ENCODE data around the gene TTC22.

The TTC22 gene

DNA sequence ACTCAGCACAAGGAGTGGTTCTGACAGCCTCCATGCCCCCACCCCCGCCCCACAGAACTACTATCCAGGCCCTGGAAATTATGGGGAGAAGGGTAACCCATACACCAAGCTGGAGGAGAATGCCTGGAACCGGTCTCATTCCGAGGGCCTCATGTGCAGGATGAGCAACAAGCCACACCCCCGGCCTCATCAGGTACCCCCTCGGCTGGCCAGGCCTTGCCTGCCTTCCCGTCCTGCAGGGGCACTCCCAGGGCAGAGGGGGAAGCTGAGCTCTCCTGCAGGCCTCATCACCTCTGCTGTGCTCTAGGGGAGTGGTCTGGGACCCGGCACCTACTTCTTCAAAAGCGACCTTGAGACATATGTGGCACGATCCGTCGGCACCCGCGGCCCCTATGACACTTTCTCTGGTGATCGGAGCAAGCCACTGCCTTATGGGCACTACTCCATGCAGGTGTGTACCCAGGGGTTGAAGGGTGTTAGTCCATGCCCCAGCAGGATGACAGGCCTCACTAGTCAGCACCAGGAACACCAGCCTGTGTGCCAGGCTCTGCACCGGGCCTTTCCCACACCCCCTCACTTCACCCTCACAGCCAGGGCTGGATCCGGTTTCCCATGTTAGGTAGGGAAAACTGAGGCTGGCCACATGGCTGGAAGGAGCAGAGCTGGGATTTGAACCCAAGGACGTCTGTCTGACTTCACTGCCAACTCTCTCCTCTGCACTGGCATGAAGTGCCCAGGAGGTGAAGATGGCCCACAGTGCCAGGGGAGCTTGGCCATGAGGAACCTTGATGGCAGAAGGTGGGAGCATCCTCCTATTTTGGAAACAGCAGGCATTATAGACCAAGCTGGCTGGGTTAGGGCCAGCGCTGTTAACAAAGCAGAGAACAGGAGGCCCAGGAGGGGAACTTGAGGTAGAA lies 10.9 kb upstream of the TTC22 start:
- H3K4me1 ChIP-seq (ENCODE audit: control insufficient read depth, insufficient read depth, low read length), result peaks cover 18% of the 10 kb centered on the region
- H3K9me3 ChIP-seq (ENCODE audit: control insufficient read depth, low read length), result no peaks in the 10 kb centered on the region
- no peaks in the 10 kb centered on the region for H3K36me3 ChIP-seq (ENCODE audit: control insufficient read depth, insufficient read depth, low read length)
- no peak overlapping the region for H3K4me3 ChIP-seq (ENCODE audit: low read length)
- H3K9ac ChIP-seq (ENCODE audit: low read length), result no peak overlapping the region
- H3K27me3 ChIP-seq (ENCODE audit: control insufficient read depth, insufficient read depth, low read length), result no peaks in the 10 kb centered on the region

- Histone ChIP-seq H3K4me3 (ENCODE audit: low read length) (no peak overlapping the region), H3K36me3 (ENCODE audit: control insufficient read depth, insufficient read depth, low read length) (no peaks in the 10 kb centered on the region), H3K4me1 (ENCODE audit: control insufficient read depth, insufficient read depth, low read length) (peaks cover 20% of the 10 kb centered on the region), H3K9me3 (ENCODE audit: control insufficient read depth, low read length) (no peaks in the 10 kb centered on the region), H3K9ac (ENCODE audit: low read length) (no peak overlapping the region), H3K27me3 (ENCODE audit: control insufficient read depth, insufficient read depth, low read length) (no peaks in the 10 kb centered on the region)
Measured at GRCh38 chr1:54811066-54811465, 9.9 kb upstream of the TTC22 start.

DNA sequence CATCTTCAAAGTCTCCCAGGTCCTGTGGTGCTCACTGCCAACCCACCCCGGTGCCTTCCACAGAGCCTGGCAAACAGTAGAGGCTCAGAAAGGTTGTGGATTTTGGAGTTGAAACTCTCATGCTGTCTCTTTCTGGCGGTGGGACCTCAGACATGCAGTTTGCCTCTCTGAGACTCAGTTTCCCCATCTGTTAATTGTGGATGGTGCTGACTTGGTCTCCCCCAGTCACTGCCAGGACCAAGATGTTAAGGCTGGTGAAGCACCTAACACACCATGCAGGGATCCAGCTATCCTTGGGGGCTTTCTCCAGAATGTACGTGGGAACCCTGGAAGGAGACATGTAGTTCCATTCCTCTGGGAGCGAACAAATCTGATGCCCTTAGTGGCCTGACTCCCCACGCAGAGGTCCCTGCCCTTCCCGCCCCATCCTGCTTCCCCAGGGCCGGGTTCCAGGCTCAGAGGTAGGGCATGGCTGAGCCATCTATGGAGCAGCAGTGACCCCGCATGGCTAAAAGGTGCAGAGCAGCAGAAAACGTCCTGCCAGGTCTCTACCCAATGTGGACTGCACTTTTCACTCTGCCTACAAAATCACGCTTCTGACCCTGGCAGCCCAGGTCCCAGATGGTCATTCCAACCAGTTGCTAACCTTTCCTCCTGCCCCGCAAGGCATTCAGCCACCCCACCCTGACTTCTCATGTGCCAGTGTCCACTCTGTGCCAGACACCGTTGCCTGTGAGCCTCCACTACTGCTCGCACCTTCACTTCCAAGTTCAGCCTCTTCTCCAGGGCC lies 9.2 kb upstream of the TTC22 start:
- Histone ChIP-seq H3K9ac (ENCODE audit: low read length) (no peak overlapping the region), H3K4me1 (ENCODE audit: control insufficient read depth, insufficient read depth, low read length) (peaks cover 27% of the 10 kb centered on the region), H3K4me3 (ENCODE audit: low read length) (no peak overlapping the region)

DNA sequence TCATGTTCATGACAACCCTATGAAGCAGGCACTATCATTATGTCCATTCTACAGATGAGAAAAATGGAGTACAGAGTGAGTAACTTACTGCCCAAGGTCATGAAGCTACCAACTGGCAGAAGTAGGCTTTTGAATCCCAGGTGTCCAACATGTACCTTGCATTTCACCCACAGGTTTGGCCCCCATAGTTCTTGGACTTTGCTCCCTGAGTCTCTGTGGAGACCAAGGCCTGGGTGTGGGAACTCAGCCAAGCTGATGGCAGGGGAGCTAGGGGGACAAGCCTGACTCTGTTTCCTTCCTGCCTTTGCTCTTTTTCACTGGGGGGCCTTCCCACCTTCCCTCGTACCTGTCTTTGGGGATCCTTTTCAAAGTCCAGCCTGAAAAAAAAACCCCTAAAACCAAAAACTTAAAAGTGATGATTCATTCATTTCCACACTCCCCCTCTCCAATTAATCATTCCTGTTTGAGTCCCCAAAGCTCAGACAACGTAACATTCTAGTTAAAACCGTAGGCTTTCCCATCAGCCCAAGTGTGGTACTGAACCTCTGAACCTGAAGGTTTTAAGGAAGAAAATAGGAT lies 8.5 kb upstream of the TTC22 start:
- Histone ChIP-seq H3K27me3 (ENCODE audit: control insufficient read depth, insufficient read depth, low read length) (no peaks in the 10 kb centered on the region), H3K9me3 (ENCODE audit: control insufficient read depth, low read length) (no peaks in the 10 kb centered on the region), H3K4me1 (ENCODE audit: control insufficient read depth, insufficient read depth, low read length) (peaks cover 35% of the 10 kb centered on the region), H3K9ac (ENCODE audit: low read length) (no peak overlapping the region), H3K36me3 (ENCODE audit: control insufficient read depth, insufficient read depth, low read length) (no peaks in the 10 kb centered on the region), H3K4me3 (ENCODE audit: low read length) (no peak overlapping the region)

More for the DNA sequence above, 9.2 kb upstream of the TTC22 start:
- no peaks in the 10 kb centered on the region for H3K9me3 ChIP-seq (ENCODE audit: control insufficient read depth, low read length)
- no peaks in the 10 kb centered on the region for H3K36me3 ChIP-seq (ENCODE audit: control insufficient read depth, insufficient read depth, low read length)
- no peaks in the 10 kb centered on the region for H3K27me3 ChIP-seq (ENCODE audit: control insufficient read depth, insufficient read depth, low read length)

DNA sequence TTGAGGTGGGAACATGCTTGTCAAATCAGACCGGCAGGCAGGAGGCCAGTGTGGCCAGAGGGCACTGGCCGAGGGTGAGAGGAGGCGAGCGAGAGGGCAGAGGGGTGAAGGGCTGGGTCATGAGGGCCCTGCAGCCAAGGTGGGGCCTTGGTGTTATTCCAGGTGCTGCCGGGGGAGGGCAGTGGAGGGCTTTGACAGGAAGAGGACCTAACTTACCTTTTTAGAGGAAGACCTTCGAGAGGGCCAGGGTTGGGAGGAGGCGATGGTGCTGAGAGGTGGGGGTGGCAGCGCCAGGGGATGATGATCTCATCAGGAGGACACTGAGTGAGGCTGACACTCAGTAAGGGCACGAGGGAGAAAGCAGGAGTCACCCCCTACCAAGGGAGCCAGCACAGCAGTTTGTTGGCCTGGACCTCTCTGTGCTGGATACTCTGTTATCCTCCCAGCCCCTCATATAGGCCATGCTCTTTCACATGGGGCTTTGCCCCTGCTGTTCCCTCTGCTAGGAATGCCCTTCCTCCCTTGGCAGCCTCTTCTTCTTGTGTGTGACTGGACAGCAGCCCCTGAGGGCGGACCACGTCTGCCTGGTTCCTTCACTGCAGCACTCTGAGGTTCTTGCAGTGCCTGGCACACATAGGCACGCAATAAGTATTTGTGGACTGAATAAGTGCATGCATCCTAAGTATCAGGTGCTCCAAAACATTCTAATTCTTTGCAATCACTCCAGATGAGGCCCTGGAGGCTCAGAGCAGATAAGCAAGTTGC lies 7.5 kb upstream of the TTC22 start:
- H3K9me3 ChIP-seq (ENCODE audit: control insufficient read depth, low read length), result no peaks in the 10 kb centered on the region
- H3K36me3 ChIP-seq (ENCODE audit: control insufficient read depth, insufficient read depth, low read length), result no peaks in the 10 kb centered on the region
- H3K27me3 ChIP-seq (ENCODE audit: control insufficient read depth, insufficient read depth, low read length), result no peaks in the 10 kb centered on the region
- H3K9ac ChIP-seq (ENCODE audit: low read length), result no peak overlapping the region
- peaks cover 44% of the 10 kb centered on the region for H3K4me1 ChIP-seq (ENCODE audit: control insufficient read depth, insufficient read depth, low read length)
- H3K4me3 ChIP-seq (ENCODE audit: low read length), result no peak overlapping the region

DNA sequence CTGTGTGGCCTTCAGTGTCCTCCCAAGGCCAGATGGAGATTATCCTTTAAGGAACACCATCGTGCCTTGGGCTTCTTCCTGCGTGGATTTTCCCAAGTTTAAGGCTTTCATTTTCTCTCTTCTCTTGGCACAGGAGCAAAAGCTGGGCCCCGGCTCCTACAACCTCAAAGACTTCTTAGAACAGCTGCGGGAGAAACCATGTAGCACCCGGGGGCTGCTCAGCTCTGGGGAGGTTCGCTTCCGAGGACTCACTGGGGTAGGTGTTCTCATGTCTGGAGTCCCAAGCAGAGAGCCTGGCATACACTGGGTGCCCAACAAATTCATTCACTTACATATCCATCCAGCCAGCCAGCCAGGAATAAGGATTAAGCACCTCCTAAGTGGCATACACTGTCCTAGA lies 6.6 kb upstream of the TTC22 start:
- Histone ChIP-seq H3K27me3 (ENCODE audit: control insufficient read depth, insufficient read depth, low read length) (no peaks in the 10 kb centered on the region), H3K4me1 (ENCODE audit: control insufficient read depth, insufficient read depth, low read length) (peaks cover 45% of the 10 kb centered on the region), H3K36me3 (ENCODE audit: control insufficient read depth, insufficient read depth, low read length) (no peaks in the 10 kb centered on the region), H3K9me3 (ENCODE audit: control insufficient read depth, low read length) (no peaks in the 10 kb centered on the region), H3K4me3 (ENCODE audit: low read length) (no peak overlapping the region), H3K9ac (ENCODE audit: low read length) (no peak overlapping the region)

DNA sequence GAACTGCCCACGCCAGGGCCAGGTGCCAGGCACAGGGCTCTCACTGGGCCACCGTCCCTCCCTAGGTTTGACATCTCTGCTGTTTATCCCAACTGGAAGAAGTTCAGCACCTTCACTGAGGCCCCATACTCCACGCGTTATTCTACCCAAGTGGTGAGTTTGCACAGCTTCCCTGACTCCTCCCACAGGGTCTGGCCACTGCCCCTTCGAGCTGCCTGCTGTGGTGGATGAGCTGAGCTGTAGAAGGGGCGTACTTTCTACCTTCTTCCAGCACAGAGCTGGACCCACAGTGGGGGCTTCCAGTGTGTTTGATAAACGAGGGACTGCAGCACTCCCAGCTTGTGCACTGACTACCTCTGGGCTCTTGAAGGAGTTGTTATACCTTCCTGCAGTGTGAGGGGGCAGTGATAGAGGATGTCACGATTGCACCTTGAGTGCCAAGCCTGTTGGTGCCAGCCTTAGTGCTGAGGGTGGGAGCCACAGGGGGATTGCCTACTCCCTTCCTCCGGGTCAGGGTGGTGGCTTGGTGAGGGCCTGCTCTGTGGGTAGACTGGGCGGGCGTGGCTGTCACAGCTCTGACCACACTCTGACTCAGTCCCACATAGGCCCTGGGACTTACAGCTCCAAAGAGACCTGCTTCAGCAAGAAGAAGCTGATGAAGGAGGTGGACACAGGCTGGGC lies 5.9 kb upstream of the TTC22 start:
- Histone ChIP-seq H3K9me3 (ENCODE audit: control insufficient read depth, low read length) (no peaks in the 10 kb centered on the region), H3K4me3 (ENCODE audit: low read length) (no peak overlapping the region), H3K4me1 (ENCODE audit: control insufficient read depth, insufficient read depth, low read length) (peaks cover 45% of the 10 kb centered on the region), H3K27me3 (ENCODE audit: control insufficient read depth, insufficient read depth, low read length) (no peaks in the 10 kb centered on the region), H3K36me3 (ENCODE audit: control insufficient read depth, insufficient read depth, low read length) (no peaks in the 10 kb centered on the region), H3K9ac (ENCODE audit: low read length) (no peak overlapping the region)

DNA sequence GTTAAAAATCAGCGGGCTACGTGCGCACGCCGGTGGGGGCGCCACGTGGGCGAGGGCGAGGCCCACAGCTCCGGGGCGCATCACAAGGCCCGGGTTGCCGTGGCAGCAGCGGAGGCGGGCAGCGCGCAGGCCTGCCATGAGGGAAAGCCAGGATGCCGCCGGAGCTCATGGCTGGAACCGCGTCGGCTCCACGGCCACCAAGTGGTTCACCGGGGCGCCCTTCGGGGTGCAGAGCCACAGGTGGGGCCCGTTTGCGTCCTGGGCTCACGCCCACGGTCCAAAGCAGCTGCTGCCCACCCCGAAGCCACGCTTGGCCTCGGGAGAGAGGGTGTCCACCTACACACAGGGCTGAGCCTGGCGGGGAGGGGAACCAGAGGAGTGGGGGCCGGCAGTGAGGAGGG lies 4.9 kb upstream of the TTC22 start:
- Histone ChIP-seq H3K36me3 (ENCODE audit: control insufficient read depth, insufficient read depth, low read length) (no peaks in the 10 kb centered on the region), H3K4me1 (ENCODE audit: control insufficient read depth, insufficient read depth, low read length) (peaks cover 55% of the 10 kb centered on the region), H3K4me3 (ENCODE audit: low read length) (no peak overlapping the region), H3K9me3 (ENCODE audit: control insufficient read depth, low read length) (no peaks in the 10 kb centered on the region), H3K27me3 (ENCODE audit: control insufficient read depth, insufficient read depth, low read length) (peaks cover 6% of the 10 kb centered on the region), H3K9ac (ENCODE audit: low read length) (no peak overlapping the region)

DNA sequence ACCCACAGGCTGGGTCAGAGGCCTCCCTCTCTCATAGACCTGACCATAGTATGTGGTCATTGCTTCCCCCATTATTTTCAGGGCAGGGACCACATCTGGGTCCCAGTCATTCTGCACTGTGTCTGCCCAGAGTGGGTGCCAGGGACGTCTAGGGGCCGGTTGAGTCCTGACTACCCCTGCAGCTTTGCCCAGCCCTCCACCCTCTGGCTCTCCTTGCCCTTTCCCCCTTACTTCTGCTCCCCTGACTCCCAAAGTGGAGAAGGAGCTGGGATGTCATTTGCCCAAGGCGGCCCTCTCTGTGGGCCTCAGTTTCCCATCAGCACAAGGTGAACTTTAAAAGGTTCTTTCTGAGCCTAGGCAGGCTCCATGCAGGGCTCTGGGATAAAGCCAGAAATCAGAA lies 4.3 kb upstream of the TTC22 start:
- H3K9ac ChIP-seq (ENCODE audit: low read length), result no peak overlapping the region
- no peaks in the 10 kb centered on the region for H3K36me3 ChIP-seq (ENCODE audit: control insufficient read depth, insufficient read depth, low read length)
- H3K27me3 ChIP-seq (ENCODE audit: control insufficient read depth, insufficient read depth, low read length), result peaks cover 6% of the 10 kb centered on the region
- peaks cover 59% of the 10 kb centered on the region for H3K4me1 ChIP-seq (ENCODE audit: control insufficient read depth, insufficient read depth, low read length)
- no peak overlapping the region for H3K4me3 ChIP-seq (ENCODE audit: low read length)
- H3K9me3 ChIP-seq (ENCODE audit: control insufficient read depth, low read length), result no peaks in the 10 kb centered on the region

- Histone ChIP-seq H3K27me3 (ENCODE audit: control insufficient read depth, insufficient read depth, low read length) (peaks cover 6% of the 10 kb centered on the region), H3K9ac (ENCODE audit: low read length) (no peak overlapping the region), H3K4me1 (ENCODE audit: control insufficient read depth, insufficient read depth, low read length) (peaks cover 58% of the 10 kb centered on the region), H3K36me3 (ENCODE audit: control insufficient read depth, insufficient read depth, low read length) (no peaks in the 10 kb centered on the region), H3K4me3 (ENCODE audit: low read length) (no peak overlapping the region), H3K9me3 (ENCODE audit: control insufficient read depth, low read length) (no peaks in the 10 kb centered on the region)
Measured at GRCh38 chr1:54804471-54805132, 3.5 kb upstream of the TTC22 start.
